Erythroblast (primary cell): Measurements from ENCODE around the gene CLDN22.

Experiments used
- DNase-seq, 2 experiments: peaks; one replicate each; lab custom pipeline; 2025; lab: John Stamatoyannopoulos, UW
- GATA1 ChIP-seq: IDR thresholded peaks from 2 replicates; pipeline ENCODE4 v1.6.1; 2011; ENCODE audit warnings: low read depth, mild to moderate bottlenecking, control low read depth, low read length, moderate library complexity
- POLR2A ChIP-seq: IDR thresholded peaks from 2 replicates; pipeline ENCODE4 v1.6.1; 2011; ENCODE audit warnings: mild to moderate bottlenecking, low read length

Gene CLDN22

GRCh38 chr4:183353557-183353956 is 33.5 kb upstream of the CLDN22 start:
- peak in 1 of 2 experiments; percentile 9 for DNase-seq
- TF ChIP-seq POLR2A (no peak), GATA1 (no peak)

GRCh38 chr4:183352546-183352945 is 32.5 kb upstream of the CLDN22 start:
- TF ChIP-seq POLR2A (no peak), GATA1 (no peak)
- no peak for DNase-seq

- TF ChIP-seq POLR2A = no peak
- TF ChIP-seq GATA1 = no peak
- DNase-seq = no peak
These were observed 30.4 kb upstream of the CLDN22 start for GRCh38 chr4:183350317-183351071.

- no peak for TF ChIP-seq GATA1
- TF ChIP-seq POLR2A = no peak
- no peak for DNase-seq
These were observed 29.6 kb upstream of the CLDN22 start for GRCh38 chr4:183349673-183350072.

- TF ChIP-seq GATA1 (no peak), POLR2A (no peak)
- peak; percentile 65 to 82 for DNase-seq
These were observed 28.9 kb upstream of the CLDN22 start for GRCh38 chr4:183348706-183349659.

GRCh38 chr4:183348136-183348535 is 28.1 kb upstream of the CLDN22 start:
- no peak for DNase-seq
- TF ChIP-seq POLR2A = no peak
- TF ChIP-seq GATA1 = no peak

- no peak for DNase-seq
These were observed 27.5 kb upstream of the CLDN22 start for GRCh38 chr4:183347566-183347965.

GRCh38 chr4:183347146-183347545 is 27.1 kb upstream of the CLDN22 start:
- TF ChIP-seq POLR2A (no peak), GATA1 (no peak)
- no peak for DNase-seq

More at GRCh38 chr4:183347566-183347965, 27.5 kb upstream of the CLDN22 start:
- no peak for TF ChIP-seq POLR2A
- no peak for TF ChIP-seq GATA1

GRCh38 chr4:183345261-183345660 is 25.2 kb upstream of the CLDN22 start:
- TF ChIP-seq GATA1 = no peak
- TF ChIP-seq POLR2A = no peak
- no peak for DNase-seq

GRCh38 chr4:183344523-183345255 is 24.6 kb upstream of the CLDN22 start:
- TF ChIP-seq POLR2A (no peak), GATA1 (no peak)
- DNase-seq = no peak

GRCh38 chr4:183343730-183344129 is 23.7 kb upstream of the CLDN22 start:
- TF ChIP-seq POLR2A = no peak
- DNase-seq = no peak

GRCh38 chr4:183342541-183343533 is 22.8 kb upstream of the CLDN22 start:
- peak; percentile 24 to 38 for DNase-seq
- TF ChIP-seq POLR2A (no peak), GATA1 (no peak)

GRCh38 chr4:183337833-183338232 is 17.8 kb upstream of the CLDN22 start:
- DNase-seq = no peak
- TF ChIP-seq GATA1 (no peak), POLR2A (no peak)
